ENCODE results near the gene SHISA8. TPM values are rescaled to one million over a fixed set of nuclear protein-coding genes. Genes with fewer than 3 reads are reported as not detected.

SHISA8 gene
- total and polyA plus RNA-seq, 4 donors, result not detected

GRCh38 chr22:41963453-41964111 lies 48.7 kb upstream of the SHISA8 start:
- no peak overlapping the region for H3K27ac ChIP-seq (ENCODE audit: low read depth in 1 of 2, low read length in 2 of 2)
- no peak for DNase-seq (ENCODE audit: low spot score)
- no peaks in the 10 kb centered on the region for H3K4me1 ChIP-seq (ENCODE audit: control insufficient read depth in 4 of 4, insufficient read depth in 4 of 4, low read length in 3 of 4)
- no peaks in the 10 kb centered on the region for H3K9me3 ChIP-seq (ENCODE audit: control insufficient read depth in 4 of 4, low read length in 3 of 4)
- H3K9ac ChIP-seq (ENCODE audit: low read depth in 1 of 2, low read length in 2 of 2), result no peak overlapping the region
- TF ChIP-seq RAD21 (IDR thresholded peaks at IDR 0.05), result no peak
- no peak for TF ChIP-seq ZBTB33 (IDR thresholded peaks at IDR 0.05)
- no peak for TF ChIP-seq TAF1 (conservative IDR thresholded peaks at IDR 0.05)
- no peak for TF ChIP-seq ATF3 (IDR thresholded peaks at IDR 0.05)
- no peak for TF ChIP-seq HNF4G (IDR thresholded peaks at IDR 0.05)
- TF ChIP-seq CTCF (IDR thresholded peaks at IDR 0.05; ENCODE audit: low read depth, low read length, missing input control), result no peak
- TF ChIP-seq JUND (IDR thresholded peaks at IDR 0.05), result no peak
- TF ChIP-seq REST (IDR thresholded peaks at IDR 0.05), result no peak
- TF ChIP-seq FOXA2 (IDR thresholded peaks at IDR 0.05), result no peak
- no peak for TF ChIP-seq SP1 (IDR thresholded peaks at IDR 0.05)
- no peak for TF ChIP-seq HNF4A (conservative IDR thresholded peaks at IDR 0.05)
- no peak for TF ChIP-seq GABPA (IDR thresholded peaks at IDR 0.05 in 1 of 2, conservative IDR thresholded peaks at IDR 0.05 in 1 of 2)
- TF ChIP-seq MAX (IDR thresholded peaks at IDR 0.05), result no peak
- no peak for TF ChIP-seq YY1 (IDR thresholded peaks at IDR 0.05)
- no peak for TF ChIP-seq RXRA (IDR thresholded peaks at IDR 0.05)
- no peak for TF ChIP-seq EGR1 (IDR thresholded peaks at IDR 0.05; ENCODE audit: low read depth in 2 of 2)
- no peaks in the 10 kb centered on the region for H3K27me3 ChIP-seq (ENCODE audit: control insufficient read depth in 4 of 4, insufficient read depth in 4 of 4, low read length in 3 of 4)
- H3K36me3 ChIP-seq (ENCODE audit: control insufficient read depth in 4 of 4, insufficient read depth in 3 of 4, low read depth in 1 of 4, low read length in 3 of 4), result no peaks in the 10 kb centered on the region
- WGBS, result 83% methylated on average over 9 of the region's 9 CpGs
- H3K4me3 ChIP-seq (ENCODE audit: low read depth in 1 of 3, low read length in 3 of 3), result no peak overlapping the region
